HG02852 (cell line): Measurements from ENCODE around the gene REEP1.
"Not testable (repeated sequence)": the region's sequence is repeated elsewhere in the genome, so short reads cannot be mapped to it uniquely, and the experiment has no call there.

Source experiments
- ATAC-seq: cut with Tn5 transposase; IDR thresholded peaks from one replicate; pipeline ENCODE4 v1.9.1; 2021; ENCODE audit warnings: mild to moderate bottlenecking, moderate library complexity; ENCODE audit not compliant: unreplicated experiment

The REEP1 gene

GRCh38 chr2:86202336-86202692 lies 135.1 kb downstream of the REEP1 start:
- ATAC-seq = no peak

DNA sequence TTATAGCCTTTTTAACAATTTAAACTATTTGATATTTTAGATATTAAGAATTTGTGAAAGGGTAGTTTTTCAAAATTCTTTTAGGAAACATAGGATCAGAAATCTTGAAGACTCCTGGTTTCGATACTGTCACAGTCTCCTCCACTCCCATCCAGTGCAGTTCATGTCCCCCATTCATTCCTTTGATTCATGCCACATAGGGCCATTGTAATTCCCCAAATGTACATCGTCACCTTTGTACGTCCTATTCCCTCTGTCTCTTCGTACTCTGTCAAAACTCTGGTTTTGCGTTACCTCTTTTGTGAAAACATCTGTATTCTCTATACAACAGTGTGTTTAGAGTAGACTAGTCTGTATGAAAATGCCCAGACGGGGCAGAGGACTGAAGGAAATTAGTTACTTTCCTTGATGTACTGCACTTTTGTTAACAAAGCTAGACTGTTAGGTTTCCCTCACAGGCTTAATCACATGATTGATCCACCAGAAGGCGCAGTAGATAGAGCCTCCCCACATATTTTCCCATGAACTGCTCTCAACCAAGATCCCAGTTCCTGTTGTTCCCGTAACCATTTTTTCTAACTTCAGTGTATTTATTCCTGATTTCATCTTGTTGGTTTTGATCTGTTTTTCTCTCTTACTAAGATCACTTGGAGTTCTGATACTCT lies 135.6 kb downstream of the REEP1 start:
- no peak for ATAC-seq

GRCh38 chr2:86200564-86200963 lies 136.9 kb downstream of the REEP1 start:
- ATAC-seq = not testable (repeated sequence)

GRCh38 chr2:86199834-86200177 lies 137.6 kb downstream of the REEP1 start:
- no peak for ATAC-seq

GRCh38 chr2:86195808-86196387 lies 141.5 kb downstream of the REEP1 start:
- no peak for ATAC-seq

DNA sequence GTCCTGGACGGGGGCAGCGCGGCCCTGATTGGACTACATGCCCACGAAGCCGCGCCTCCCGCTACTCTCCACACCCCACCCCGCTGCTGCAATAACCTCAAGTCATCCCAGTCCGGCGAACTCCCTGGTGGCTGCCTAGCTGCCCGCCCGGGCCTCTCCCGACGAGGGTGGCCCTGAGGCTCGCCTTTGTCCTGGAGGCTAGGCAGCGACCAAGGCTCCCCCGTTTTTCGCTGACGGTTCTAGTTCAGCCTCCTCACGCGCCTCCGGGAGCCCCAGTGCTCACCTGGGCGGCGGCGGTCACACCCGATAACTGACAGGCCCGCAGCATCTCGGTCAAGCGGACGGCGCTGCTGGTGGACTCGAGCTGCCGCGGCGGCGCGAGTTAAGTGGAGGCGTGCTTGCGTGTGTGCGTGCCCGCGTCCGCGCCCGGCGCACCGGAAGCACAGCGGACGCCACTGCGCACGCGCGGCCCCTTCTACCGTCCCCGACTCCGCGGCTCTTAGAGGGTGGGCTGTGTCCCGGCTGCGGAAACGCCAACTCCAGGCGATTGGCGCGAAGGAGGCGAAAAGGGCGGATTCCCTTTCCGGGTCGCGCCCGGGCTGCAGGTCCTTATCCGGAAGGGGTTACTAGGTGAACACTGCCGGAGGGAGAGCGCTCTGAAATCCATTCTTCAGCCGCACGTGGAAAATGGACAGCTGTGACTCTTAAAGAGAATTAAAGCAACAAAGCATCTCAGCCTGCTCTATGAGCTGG lies 142.2 kb downstream of the REEP1 start, which contains the start of gene IMMT:
TSS of gene IMMT (minus strand) at position 408 of the 753 bp plus-strand sequence. CDS start at position 328, 80 bp downstream.
- ATAC-seq = peak; percentile 86

DNA sequence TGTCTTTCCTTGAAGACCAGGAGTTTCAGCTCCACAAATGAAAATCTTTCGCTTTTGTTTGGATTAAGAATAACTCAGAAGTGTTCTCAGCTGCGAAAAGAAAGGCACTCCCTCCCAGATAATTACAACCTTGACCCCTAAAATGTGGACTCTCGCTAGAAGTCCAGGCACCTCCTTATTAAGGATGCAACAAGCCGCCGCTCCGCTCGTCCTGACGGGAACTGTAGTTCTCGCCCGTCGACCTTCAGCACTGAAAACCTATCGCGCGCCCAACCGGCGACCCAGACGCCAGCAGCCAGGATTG lies 142.7 kb downstream of the REEP1 start:
- ATAC-seq = no peak

DNA sequence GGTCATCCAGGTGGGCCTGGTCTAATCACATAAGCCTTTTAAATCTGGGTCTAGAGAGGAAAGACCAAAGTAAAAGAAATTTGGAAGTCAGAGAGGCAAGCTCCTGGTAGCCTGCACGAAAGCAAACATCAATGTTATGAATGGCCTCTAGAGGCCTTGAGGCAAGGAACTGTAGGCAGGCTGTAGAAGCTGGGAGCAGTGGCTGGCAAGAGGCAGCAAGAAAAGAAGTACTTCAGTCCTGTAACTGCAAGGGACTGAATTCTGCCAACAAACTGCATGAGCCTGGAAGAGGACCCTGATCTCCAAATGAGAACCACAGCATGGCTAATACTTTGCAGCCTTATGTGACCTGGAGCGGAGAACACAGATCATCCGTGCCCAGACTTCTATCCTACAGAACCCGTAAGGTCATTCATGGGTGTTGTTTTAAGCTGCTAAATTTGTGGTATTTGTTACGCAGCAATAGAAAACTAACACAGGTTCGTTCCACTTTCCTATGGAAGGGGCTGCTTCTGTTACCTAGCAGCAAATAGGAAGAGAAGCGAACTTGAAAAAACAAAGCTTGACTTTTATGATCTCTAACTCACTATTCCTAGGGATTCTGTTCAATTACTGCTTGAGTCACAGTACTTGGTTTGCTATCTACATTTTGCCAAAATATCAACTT lies 143.4 kb downstream of the REEP1 start:
- ATAC-seq = no peak

- ATAC-seq = no peak
Observed at GRCh38 chr2:86189782-86190416, 147.5 kb downstream of the REEP1 start.

DNA sequence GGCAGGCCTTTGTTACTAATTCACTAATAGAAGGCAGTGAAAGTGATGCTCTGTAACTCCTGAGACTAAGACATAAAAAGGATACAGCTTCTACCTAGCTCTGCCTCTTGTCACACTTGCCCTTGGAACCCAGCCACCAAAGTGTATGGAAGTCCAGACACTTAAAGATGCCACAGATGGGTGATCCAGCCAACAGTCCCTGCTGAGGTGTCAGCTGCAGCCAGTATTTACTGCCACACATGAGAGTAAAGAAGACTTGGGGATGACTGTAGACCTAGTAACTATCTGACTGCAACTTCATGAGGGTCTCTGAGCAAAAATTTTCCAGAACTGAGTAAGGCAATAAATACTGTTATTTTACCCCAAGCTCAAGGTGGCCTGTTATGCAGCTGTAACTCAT lies 151.0 kb downstream of the REEP1 start:
- no peak for ATAC-seq

DNA sequence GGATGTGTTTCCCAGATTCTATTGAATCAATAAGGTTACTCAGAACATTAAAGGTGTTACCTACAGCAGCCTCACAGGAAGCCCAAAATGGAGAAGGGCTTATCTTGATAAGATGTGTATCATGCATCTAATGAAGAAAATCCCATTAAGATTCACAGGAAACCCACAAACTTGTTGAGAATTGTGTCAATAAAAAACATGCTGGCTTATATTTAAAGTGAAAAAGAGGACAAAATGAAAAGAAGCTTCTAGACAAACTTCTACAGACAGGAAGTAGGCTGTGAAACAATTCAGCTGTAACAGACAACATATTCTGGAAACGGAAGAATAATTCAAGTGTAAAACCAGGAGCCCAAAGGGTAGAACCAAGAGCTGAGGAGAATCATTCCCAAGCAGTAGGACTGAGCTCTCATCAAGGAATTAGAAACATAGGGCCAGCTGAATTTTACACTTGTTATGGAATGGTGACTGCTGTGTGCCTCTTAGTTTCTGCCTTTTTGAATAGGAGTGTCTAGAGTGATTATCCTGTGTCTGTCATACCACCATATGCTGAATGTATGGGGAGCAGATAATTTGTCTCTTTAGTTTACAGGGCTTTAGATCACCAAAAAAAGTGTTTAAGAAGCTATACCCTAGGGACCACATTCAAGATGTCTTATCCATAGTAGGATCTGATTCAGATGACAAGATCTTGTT lies 151.8 kb downstream of the REEP1 start:
- no peak for ATAC-seq

- ATAC-seq = no peak
Observed at GRCh38 chr2:86176597-86176996, 160.8 kb downstream of the REEP1 start.

- no peak for ATAC-seq
Observed at GRCh38 chr2:86175828-86176227, 161.6 kb downstream of the REEP1 start.

DNA sequence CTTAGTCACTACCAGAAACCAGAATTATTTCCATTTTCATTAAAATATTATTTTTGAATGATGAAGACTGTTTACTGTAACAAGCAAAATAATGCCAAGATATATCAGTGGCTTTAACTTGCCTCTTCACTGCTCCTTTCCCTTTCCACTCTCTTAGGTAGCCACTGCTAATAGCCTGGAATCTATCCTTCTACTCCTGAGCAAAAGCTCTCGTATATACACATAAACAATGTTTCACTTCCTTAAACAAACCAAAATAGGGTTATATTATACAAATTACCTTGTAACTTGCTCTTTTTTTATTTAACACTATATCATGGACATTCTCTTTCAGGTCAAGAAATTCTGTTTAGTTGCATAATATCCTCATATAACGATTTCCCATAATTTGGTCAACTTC lies 163.0 kb downstream of the REEP1 start:
- ATAC-seq = no peak

DNA sequence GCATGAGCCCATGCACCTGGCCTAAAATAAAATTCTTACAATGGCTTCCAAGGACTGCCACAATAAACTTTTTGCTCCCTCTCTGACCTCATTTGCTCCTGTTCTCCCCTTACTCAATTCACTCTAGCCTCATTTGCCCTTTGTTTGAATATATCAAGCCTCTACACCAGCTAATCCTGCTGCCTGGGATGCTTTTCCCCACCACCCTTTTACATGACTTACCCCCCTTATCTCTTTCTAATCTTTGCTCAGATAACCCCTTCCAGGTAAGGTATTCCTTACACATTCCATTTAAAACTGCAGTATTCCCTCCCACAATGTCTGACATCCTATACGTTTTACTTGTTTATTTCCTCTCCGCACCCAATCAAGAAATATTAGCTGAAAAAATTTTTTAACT lies 164.8 kb downstream of the REEP1 start:
- ATAC-seq = no peak

- ATAC-seq = no peak
Observed at GRCh38 chr2:86171295-86171694, 166.1 kb downstream of the REEP1 start.

DNA sequence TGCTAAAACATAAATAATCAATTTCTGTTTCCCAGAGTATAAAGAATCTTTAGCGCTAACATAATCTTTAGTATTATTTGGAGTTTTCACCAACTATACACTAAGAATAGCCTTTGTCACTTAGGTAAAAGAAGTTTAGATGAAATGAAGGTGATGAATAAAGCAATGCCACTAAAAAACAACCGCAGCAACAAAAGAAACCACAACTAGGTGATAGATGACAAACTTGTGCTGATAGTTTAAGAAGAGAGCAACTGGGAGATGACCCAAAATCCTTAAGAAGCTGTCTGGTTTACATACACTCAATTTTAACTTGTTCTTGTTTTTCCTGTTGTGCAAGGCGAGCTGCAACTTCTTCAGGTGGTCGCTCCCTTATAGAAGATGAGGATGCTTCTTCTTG lies 167.0 kb downstream of the REEP1 start:
- ATAC-seq = no peak
